ENCODE data around the gene PSAP. TPM values are rescaled to one million over a fixed set of nuclear protein-coding genes. Genes with fewer than 3 reads are reported as not detected.
"Not testable (repeated sequence)": the region's sequence is repeated elsewhere in the genome, so short reads cannot be mapped to it uniquely, and the experiment has no call there.

The PSAP gene
- polyA plus RNA-seq, 3 donors from 2014 or later: 690 to 1,091 (median 798) TPM

DNA sequence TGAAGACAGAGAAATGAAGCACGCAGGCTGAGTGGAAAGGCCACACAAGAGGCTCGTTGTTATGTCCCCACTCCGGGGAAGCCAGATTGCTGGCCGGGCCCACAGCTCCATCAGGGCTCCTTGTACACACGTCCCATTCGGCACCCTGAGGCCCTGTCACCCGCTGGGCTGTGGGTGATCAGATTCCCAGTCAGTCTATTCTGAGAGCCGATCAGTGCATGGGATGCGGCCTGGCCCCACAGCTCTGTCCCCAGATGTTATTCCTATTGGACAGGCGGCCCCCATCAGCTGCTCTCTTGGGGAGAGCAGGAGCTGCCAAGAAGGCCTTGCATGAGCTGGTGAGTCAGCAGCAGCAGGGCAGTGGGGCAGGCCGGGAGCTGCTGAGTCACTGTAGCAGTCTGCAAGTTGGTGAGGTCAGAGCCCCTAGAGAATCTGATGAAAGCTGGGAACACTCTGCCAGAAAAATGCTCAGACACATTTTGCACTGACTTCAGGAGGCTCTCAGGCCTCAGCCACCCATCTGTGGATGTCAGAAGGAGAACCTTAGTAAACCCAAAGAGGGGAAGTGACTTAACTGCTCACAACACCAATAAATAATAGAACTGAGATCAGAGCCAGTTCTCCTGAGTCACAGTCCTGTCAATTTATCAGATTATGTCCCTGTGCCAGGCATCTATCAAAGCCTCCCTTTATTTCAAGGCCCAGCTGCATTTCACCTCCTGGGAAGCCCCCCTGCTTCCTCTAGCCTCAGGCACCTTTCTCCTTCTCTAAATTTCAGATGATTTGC lies 9.4 kb upstream of the PSAP start:
- Mint-ChIP-seq H3K4me3 (no peak overlapping the region), H3K36me3 (no peaks in the 10 kb centered on the region)

GRCh38 chr10:71857934-71858890 lies 7.2 kb upstream of the PSAP start:
- Mint-ChIP-seq H3K36me3 (no peaks in the 10 kb centered on the region), H3K27ac (no peak overlapping the region), H3K9me3 (no peaks in the 10 kb centered on the region), H3K4me1 (no peaks in the 10 kb centered on the region), H3K27me3 (ENCODE audit: low read depth in 3 of 3) (peaks cover 0 to 4% (median 1%) of the 10 kb centered on the region in 3 donors), H3K4me3 (no peak overlapping the region)
- no peak for DNase-seq

More for the DNA sequence above, 9.4 kb upstream of the PSAP start:
- H3K27ac Mint-ChIP-seq: no peak overlapping the region
- H3K4me1 Mint-ChIP-seq: no peaks in the 10 kb centered on the region
- no peak for DNase-seq
- H3K27me3 Mint-ChIP-seq (ENCODE audit: low read depth in 3 of 3): peaks cover 0 to 4% (median 3%) of the 10 kb centered on the region in 3 donors
- no peaks in the 10 kb centered on the region for H3K9me3 Mint-ChIP-seq

DNA sequence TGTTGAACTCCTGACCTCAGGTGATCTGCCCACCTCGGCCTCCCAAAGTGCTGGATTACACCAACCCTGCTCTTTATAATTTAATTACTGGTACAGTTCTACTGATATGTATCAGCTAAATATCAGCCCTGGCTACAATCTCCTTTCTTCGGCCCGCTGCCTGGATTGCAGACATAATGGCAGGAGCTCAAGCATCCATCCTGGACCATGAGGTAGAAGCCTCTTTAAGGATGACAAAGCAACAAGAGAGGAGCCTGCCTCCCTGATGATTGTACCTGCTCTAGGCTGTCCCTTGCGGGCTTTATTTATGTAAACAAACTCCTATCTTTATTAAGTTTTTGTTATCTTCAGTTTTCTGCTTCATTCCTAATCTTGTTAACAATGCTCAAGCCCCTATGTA lies 5.6 kb upstream of the PSAP start:
- peaks cover 0 to 4% (median 1%) of the 10 kb centered on the region in 3 donors for H3K27me3 Mint-ChIP-seq (ENCODE audit: low read depth in 3 of 3)
- no peaks in the 10 kb centered on the region for H3K36me3 Mint-ChIP-seq
- no peak for DNase-seq
- peaks cover 0 to 3% of the 10 kb centered on the region in 2 donors for H3K4me1 Mint-ChIP-seq
- no peaks in the 10 kb centered on the region for H3K9me3 Mint-ChIP-seq
- no peak overlapping the region for H3K27ac Mint-ChIP-seq
- no peak overlapping the region for H3K4me3 Mint-ChIP-seq

- Mint-ChIP-seq H3K4me1 (peaks cover 22 to 24% of the 10 kb centered on the region in 2 donors), H3K27me3 (ENCODE audit: low read depth in 3 of 3) (peaks cover 3 to 12% (median 7%) of the 10 kb centered on the region in 3 donors), H3K9me3 (no peaks in the 10 kb centered on the region), H3K36me3 (no peaks in the 10 kb centered on the region), H3K4me3 (no peak overlapping the region), H3K27ac (no peak overlapping the region)
- DNase-seq: no peak
Measured at GRCh38 chr10:71854031-71854430, 3.0 kb upstream of the PSAP start.

GRCh38 chr10:71852355-71852937 lies 1.4 kb upstream of the PSAP start:
- peak overlapping the region in 2 of 5 donors; percentile 93 to 96 for H3K4me3 Mint-ChIP-seq
- no peak for DNase-seq
- peaks cover 3 to 10% (median 3%) of the 10 kb centered on the region in 3 donors for H3K27me3 Mint-ChIP-seq (ENCODE audit: low read depth in 3 of 3)
- peaks cover 35 to 40% of the 10 kb centered on the region in 2 donors for H3K4me1 Mint-ChIP-seq
- no peaks in the 10 kb centered on the region for H3K9me3 Mint-ChIP-seq
- no peaks in the 10 kb centered on the region for H3K36me3 Mint-ChIP-seq
- H3K27ac Mint-ChIP-seq: peak overlapping the region in 1 of 6 donors; percentile 45

DNA sequence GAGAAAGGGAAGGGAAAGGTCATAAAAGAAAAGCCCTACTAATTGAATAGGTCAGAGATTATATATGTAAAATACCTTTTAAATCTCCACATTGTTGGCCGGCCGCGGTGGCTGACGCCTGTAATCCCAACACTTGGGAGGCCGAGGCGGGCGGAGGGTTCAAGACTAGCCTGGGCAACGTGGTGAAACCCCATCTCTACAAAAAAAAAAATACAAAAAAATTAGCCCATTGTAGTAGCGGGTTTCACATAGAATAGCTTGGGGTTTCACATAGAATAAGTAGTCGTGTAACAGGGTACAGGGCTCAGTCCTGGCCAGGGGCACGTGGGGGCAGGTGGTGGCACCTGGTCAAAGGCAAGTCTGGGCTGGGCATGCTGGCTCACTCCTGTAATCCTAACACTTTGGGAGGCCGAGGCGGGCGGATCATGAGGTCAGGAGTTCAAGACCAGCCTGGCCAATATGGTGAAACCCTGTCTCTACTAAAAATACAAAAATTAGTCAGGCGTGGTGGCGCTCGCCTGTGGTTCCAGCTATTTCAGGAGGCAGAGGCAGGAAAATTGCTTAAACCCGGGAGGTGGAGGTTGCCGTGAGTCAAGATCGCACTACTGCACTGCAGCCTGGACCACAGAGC lies 529 bp upstream of the PSAP start:
- DNase-seq, H3K36me3 Mint-ChIP-seq, H3K9me3 Mint-ChIP-seq: not testable (repeated sequence)
- H3K4me3 Mint-ChIP-seq: peak overlapping the region; percentile 92 to 96 (median 93)
- H3K27ac Mint-ChIP-seq: peak overlapping the region; percentile 48 to 95 (median 91)
- peaks cover 38 to 48% of the 10 kb centered on the region in 2 donors for H3K4me1 Mint-ChIP-seq
- H3K27me3 Mint-ChIP-seq (ENCODE audit: low read depth in 3 of 3): peaks cover 3 to 10% (median 3%) of the 10 kb centered on the region in 3 donors

- no peak for DNase-seq
- Mint-ChIP-seq H3K27ac (peak overlapping the region; percentile 80 to 95 (median 91)), H3K27me3 (ENCODE audit: low read depth in 3 of 3) (peaks cover 3 to 10% (median 3%) of the 10 kb centered on the region in 3 donors), H3K36me3 (no peaks in the 10 kb centered on the region), H3K4me3 (peak overlapping the region; percentile 92 to 96 (median 93)), H3K9me3 (no peaks in the 10 kb centered on the region), H3K4me1 (peaks cover 49 to 60% of the 10 kb centered on the region in 2 donors)
Measured at GRCh38 chr10:71850021-71850742, 869 bp downstream of the PSAP start.

DNA sequence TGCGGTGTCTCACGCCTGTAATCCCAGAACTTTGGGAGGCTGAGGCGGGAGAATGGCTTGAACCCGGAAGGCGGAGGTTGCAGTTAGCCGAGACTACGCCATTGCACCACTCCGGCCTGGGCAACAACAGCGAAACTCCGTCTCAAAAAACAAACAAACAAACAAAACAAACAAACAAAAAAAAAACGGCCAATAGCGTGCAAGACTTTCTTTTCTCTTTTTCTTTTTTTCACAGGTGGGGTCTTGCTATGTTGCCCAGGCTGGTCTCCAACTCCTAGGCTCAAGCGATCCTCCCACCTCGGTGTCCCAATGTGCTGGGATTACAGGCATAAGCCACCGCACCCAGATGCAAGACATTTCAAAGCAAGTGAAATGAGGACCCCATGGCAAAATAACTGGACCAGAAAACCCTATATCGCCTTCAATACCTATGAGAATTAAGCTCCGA lies 1.6 kb downstream of the PSAP start:
- peak overlapping the region; percentile 92 to 96 (median 93) for H3K4me3 Mint-ChIP-seq
- H3K4me1 Mint-ChIP-seq: peaks cover 55 to 67% of the 10 kb centered on the region in 2 donors
- no peaks in the 10 kb centered on the region for H3K36me3 Mint-ChIP-seq
- no peak for DNase-seq
- peaks cover 3 to 10% (median 3%) of the 10 kb centered on the region in 3 donors for H3K27me3 Mint-ChIP-seq (ENCODE audit: low read depth in 3 of 3)
- no peaks in the 10 kb centered on the region for H3K9me3 Mint-ChIP-seq
- peak overlapping the region in 2 of 6 donors; percentile 84 to 94 for H3K27ac Mint-ChIP-seq

- Mint-ChIP-seq H3K27me3 (ENCODE audit: low read depth in 3 of 3) (peaks cover 3 to 10% (median 3%) of the 10 kb centered on the region in 3 donors), H3K4me3 (peak overlapping the region in 3 of 5 donors; percentile 31 to 58 (median 52)), H3K27ac (peak overlapping the region in 5 of 6 donors; percentile 0 to 71 (median 37)), H3K36me3 (no peaks in the 10 kb centered on the region), H3K4me1 (peaks cover 63 to 76% of the 10 kb centered on the region in 2 donors), H3K9me3 (no peaks in the 10 kb centered on the region)
- no peak for DNase-seq
Measured at GRCh38 chr10:71848325-71849275, 2.5 kb downstream of the PSAP start.

DNA sequence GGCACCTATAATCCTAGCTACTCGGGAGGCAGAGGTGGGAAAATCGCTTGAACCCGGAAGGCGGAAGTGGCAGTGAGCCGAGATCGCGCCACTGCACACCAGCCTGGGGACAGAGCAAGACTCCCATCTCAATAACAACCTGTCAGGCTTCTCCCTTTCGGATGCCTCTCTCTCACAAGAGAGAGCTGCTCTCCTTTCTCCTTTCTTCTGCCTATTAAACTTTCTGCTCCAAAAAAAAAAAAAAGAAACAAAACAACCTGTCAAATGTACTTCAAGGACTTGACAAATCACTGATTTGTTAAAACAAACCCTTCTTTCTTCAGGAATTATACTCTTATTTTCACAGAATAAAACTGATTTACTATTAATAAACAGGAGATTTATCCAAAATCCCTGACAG lies 3.6 kb downstream of the PSAP start:
- Mint-ChIP-seq H3K36me3 (no peaks in the 10 kb centered on the region), H3K4me1 (peaks cover 74 to 87% of the 10 kb centered on the region in 2 donors), H3K9me3 (no peaks in the 10 kb centered on the region), H3K27ac (peak overlapping the region in 2 of 6 donors; percentile 44 to 45), H3K4me3 (no peak overlapping the region), H3K27me3 (ENCODE audit: low read depth in 3 of 3) (peaks cover 3 to 10% (median 3%) of the 10 kb centered on the region in 3 donors)
- no peak for DNase-seq

DNA sequence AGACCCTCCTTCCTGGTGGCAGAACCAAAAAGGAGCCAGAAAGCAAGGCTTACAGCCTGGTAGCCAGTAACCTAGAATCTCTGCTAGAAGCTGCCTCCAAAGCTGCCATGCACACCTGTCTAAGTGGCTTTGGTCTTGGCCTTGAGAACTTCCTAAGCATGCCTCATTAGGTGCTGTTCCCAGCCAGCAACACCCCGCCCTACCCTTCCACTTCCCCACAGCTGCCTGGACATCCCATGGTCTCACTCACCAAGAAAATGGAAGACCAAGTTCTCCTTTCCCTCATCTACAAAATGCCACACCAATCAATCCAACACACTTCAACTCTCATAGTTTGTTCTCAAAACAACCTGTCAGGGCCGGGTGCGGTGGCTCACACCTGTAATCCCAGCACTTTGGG lies 4.2 kb downstream of the PSAP start:
- H3K4me3 Mint-ChIP-seq: no peak overlapping the region
- H3K4me1 Mint-ChIP-seq: peaks cover 72 to 93% of the 10 kb centered on the region in 2 donors
- H3K36me3 Mint-ChIP-seq: no peaks in the 10 kb centered on the region
- peak overlapping the region in 3 of 6 donors; percentile 44 to 62 (median 45) for H3K27ac Mint-ChIP-seq
- peaks cover 3 to 10% (median 3%) of the 10 kb centered on the region in 3 donors for H3K27me3 Mint-ChIP-seq (ENCODE audit: low read depth in 3 of 3)
- H3K9me3 Mint-ChIP-seq: no peaks in the 10 kb centered on the region
- no peak for DNase-seq
